Measurements from ENCODE around the gene SCGB1A1.

DNA sequence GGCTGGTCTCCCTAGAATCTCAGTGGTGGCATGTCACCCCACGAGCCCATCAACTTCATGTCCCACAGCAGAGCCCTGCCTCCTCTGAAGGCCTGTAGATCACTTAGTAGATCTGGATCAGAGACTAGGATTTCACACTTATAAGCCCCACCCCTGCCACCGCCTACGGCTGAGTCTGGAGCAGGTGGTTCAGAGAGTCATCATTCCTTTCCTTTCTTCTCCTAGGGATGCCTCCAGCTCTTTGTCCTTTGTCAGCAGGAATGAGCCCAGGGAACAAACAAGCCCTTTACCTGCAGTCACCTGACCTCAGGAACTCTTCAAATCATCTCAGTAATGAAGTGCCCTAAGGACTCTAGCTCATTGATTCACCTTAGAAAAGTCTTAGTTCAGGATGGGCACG is 37.8 kb downstream of the SCGB1A1 start:
- no peak for TF ChIP-seq GATA3 (IDR thresholded peaks at IDR 0.05; ENCODE audit: low read depth, low read length)
- TF ChIP-seq GATA2 (IDR thresholded peaks at IDR 0.05; ENCODE audit: low read depth, low read length): no peak
